ENCODE results near the gene TAP1.

DNA sequence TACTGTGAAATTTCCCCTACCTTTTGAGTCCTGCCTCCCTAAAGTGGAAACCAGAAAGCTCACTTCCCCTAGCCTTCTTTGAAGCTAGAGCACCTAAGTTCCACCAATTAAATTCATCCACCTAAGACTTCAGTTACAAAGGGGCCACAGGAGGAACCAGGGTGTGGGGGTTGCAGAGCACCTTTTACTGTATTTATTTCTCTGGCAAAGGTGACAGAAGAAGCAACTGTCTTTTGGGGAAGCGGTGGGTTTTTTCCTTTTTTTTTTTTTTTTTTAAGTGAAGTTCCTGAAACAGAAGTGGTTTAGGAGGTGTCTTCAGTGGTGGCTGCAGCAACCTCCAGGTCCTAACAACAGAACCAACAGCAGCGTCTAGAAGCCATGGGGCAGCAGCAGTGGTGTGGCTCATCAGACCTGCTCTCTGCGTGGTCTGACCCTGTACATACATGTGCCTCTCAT is 13.5 kb upstream of the TAP1 start:
- TF ChIP-seq, protein P1, sequence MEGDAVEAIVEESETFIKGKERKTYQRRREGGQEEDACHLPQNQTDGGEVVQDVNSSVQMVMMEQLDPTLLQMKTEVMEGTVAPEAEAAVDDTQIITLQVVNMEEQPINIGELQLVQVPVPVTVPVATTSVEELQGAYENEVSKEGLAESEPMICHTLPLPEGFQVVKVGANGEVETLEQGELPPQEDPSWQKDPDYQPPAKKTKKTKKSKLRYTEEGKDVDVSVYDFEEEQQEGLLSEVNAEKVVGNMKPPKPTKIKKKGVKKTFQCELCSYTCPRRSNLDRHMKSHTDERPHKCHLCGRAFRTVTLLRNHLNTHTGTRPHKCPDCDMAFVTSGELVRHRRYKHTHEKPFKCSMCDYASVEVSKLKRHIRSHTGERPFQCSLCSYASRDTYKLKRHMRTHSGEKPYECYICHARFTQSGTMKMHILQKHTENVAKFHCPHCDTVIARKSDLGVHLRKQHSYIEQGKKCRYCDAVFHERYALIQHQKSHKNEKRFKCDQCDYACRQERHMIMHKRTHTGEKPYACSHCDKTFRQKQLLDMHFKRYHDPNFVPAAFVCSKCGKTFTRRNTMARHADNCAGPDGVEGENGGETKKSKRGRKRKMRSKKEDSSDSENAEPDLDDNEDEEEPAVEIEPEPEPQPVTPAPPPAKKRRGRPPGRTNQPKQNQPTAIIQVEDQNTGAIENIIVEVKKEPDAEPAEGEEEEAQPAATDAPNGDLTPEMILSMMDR (IDR thresholded peaks at IDR 0.05): no peak
- TF ChIP-seq SIN3A (IDR thresholded peaks at IDR 0.05; ENCODE audit: borderline replicate concordance, insufficient read depth, low read depth, low read length) (no peak), TCF7L2 (IDR thresholded peaks at IDR 0.05; ENCODE audit: low read depth, low read length) (no peak), POLR2AphosphoS5 (IDR thresholded peaks at IDR 0.05; ENCODE audit: low read depth, low read length) (no peak)
- TF ChIP-seq, protein P2, sequence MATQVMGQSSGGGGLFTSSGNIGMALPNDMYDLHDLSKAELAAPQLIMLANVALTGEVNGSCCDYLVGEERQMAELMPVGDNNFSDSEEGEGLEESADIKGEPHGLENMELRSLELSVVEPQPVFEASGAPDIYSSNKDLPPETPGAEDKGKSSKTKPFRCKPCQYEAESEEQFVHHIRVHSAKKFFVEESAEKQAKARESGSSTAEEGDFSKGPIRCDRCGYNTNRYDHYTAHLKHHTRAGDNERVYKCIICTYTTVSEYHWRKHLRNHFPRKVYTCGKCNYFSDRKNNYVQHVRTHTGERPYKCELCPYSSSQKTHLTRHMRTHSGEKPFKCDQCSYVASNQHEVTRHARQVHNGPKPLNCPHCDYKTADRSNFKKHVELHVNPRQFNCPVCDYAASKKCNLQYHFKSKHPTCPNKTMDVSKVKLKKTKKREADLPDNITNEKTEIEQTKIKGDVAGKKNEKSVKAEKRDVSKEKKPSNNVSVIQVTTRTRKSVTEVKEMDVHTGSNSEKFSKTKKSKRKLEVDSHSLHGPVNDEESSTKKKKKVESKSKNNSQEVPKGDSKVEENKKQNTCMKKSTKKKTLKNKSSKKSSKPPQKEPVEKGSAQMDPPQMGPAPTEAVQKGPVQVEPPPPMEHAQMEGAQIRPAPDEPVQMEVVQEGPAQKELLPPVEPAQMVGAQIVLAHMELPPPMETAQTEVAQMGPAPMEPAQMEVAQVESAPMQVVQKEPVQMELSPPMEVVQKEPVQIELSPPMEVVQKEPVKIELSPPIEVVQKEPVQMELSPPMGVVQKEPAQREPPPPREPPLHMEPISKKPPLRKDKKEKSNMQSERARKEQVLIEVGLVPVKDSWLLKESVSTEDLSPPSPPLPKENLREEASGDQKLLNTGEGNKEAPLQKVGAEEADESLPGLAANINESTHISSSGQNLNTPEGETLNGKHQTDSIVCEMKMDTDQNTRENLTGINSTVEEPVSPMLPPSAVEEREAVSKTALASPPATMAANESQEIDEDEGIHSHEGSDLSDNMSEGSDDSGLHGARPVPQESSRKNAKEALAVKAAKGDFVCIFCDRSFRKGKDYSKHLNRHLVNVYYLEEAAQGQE (IDR thresholded peaks at IDR 0.05; ENCODE audit: insufficient read depth in 1 of 2, low read depth in 2 of 2, low read length in 1 of 2): no peak

Data from Panc1 (cell line).